ENCODE results near the gene DNM3.
A peak's percentile ranks its signal among the peaks of the same experiment; 100 is the strongest.

DNM3 gene

GRCh38 chr1:172118618-172119017, 277.3 kb downstream of the DNM3 start:
- no peak for DNase-seq

GRCh38 chr1:172119184-172119583, 277.9 kb downstream of the DNM3 start:
- DNase-seq = no peak

GRCh38 chr1:172120381-172120780, 279.1 kb downstream of the DNM3 start:
- DNase-seq = peak in 1 of 3 donors; percentile 7

GRCh38 chr1:172121081-172121717, 279.9 kb downstream of the DNM3 start:
- peak in 2 of 3 donors; percentile 16 to 47 for DNase-seq

GRCh38 chr1:172122381-172122780, 281.1 kb downstream of the DNM3 start:
- DNase-seq = no peak

- no peak for DNase-seq
These were observed 284.0 kb downstream of the DNM3 start for GRCh38 chr1:172125250-172125649.

GRCh38 chr1:172125812-172126430, 284.6 kb downstream of the DNM3 start:
- DNase-seq = no peak

GRCh38 chr1:172132836-172133235, 291.5 kb downstream of the DNM3 start:
- no peak for DNase-seq

GRCh38 chr1:172134087-172134731, 292.9 kb downstream of the DNM3 start:
- DNase-seq = no peak

GRCh38 chr1:172135076-172135672, 293.9 kb downstream of the DNM3 start:
- DNase-seq = peak; percentile 39 to 46 (median 41)

GRCh38 chr1:172135978-172136610, 294.8 kb downstream of the DNM3 start:
- no peak for DNase-seq

GRCh38 chr1:172136925-172137324, 295.6 kb downstream of the DNM3 start:
- DNase-seq = no peak

GRCh38 chr1:172137703-172138454, 296.6 kb downstream of the DNM3 start:
- no peak for DNase-seq

- no peak for DNase-seq
These were observed 297.3 kb downstream of the DNM3 start for GRCh38 chr1:172138634-172139033.

GRCh38 chr1:172139196-172139595, 297.9 kb downstream of the DNM3 start:
- DNase-seq = no peak

- DNase-seq = no peak
These were observed 298.8 kb downstream of the DNM3 start for GRCh38 chr1:172140072-172140471.

- DNase-seq = no peak
These were observed 299.3 kb downstream of the DNM3 start for GRCh38 chr1:172140591-172140990.

- DNase-seq = no peak
These were observed 300.1 kb downstream of the DNM3 start for GRCh38 chr1:172141341-172141881.

- no peak for DNase-seq
These were observed 301.0 kb downstream of the DNM3 start for GRCh38 chr1:172142324-172142723.

GRCh38 chr1:172143384-172144055, 302.2 kb downstream of the DNM3 start:
- no peak for DNase-seq

- no peak for DNase-seq
These were observed 303.3 kb downstream of the DNM3 start for GRCh38 chr1:172144445-172145061.

Measured in suppressor macrophage treated with lipopolysaccharide for 1 hour (primary cell).